MCF 10A (cell line): Measurements from ENCODE around the gene RELCH. TPM values are rescaled to one million over a fixed set of nuclear protein-coding genes. Genes with fewer than 3 reads are reported as not detected.

ENCODE experiments used
- BruUV-seq: library from RNA; stranded (reverse); fragments of 400-500 nt; replicated peaks from 2 replicates; lab custom pipeline; 2021; lab: Mats Ljungman, UMichigan
- CTCF ChIA-PET: fragments of 300-600 bp; sonication (Branson Sonifier 250); formaldehyde crosslinking; extraction: SDS; loops from one replicate; lab custom pipeline; 2021; ENCODE audit warnings: antibody characterized with exemption, inconsistent platforms; lab: Yijun Ruan, JAX
- POLR2A ChIA-PET: fragments of 300-600, 350-650 bp; sonication (Branson Sonifier 250); formaldehyde crosslinking; extraction: SDS; loops from one replicate; lab custom pipeline; 2020; ENCODE audit warnings: antibody characterized with exemption, inconsistent platforms; lab: Yijun Ruan, JAX
- DNase-seq: peaks from one replicate; pipeline ENCODE4 v3.0.0-alpha.2; 2018; ENCODE audit not compliant: unreplicated experiment
- H3K27ac Mint-ChIP-seq: one replicate; pipeline ENCODE4 v1.8.0; 2022; ENCODE audit warnings: mild to moderate bottlenecking, low read depth, mixed read lengths; ENCODE audit not compliant: unreplicated experiment
- H3K27me3 Mint-ChIP-seq: one replicate; pipeline ENCODE4 v1.8.0; 2022; ENCODE audit warnings: mixed read lengths; ENCODE audit not compliant: insufficient read depth, unreplicated experiment
- H3K36me3 Mint-ChIP-seq: one replicate; pipeline ENCODE4 v1.8.0; 2022; ENCODE audit warnings: mild to moderate bottlenecking, moderate library complexity, mixed read lengths; ENCODE audit not compliant: insufficient read depth, unreplicated experiment
- H3K4me1 Mint-ChIP-seq: one replicate; pipeline ENCODE4 v1.8.0; 2022; ENCODE audit warnings: mixed read lengths; ENCODE audit not compliant: insufficient read depth, unreplicated experiment
- H3K4me3 Mint-ChIP-seq: one replicate; pipeline ENCODE4 v1.8.0; 2022; ENCODE audit warnings: mild to moderate bottlenecking, moderate library complexity, mixed read lengths; ENCODE audit not compliant: unreplicated experiment
- H3K9me3 Mint-ChIP-seq: one replicate; pipeline ENCODE4 v1.8.0; 2022; ENCODE audit warnings: mixed read lengths; ENCODE audit not compliant: unreplicated experiment
- intact Hi-C: fragments of 100-400 bp; cut with micrococcal nuclease; formaldehyde crosslinking; loops from 2 replicates; pipeline ENCODE4 v1.14.1; 2022
- total RNA-seq: library from RNA; stranded (reverse); gene quantifications from 2 replicates; pipeline ENCODE4 v1.2.3, GENCODE V29; 2022
- TF ChIP-seq, protein P1 (sequence below): fragments of 200-600 bp; IDR thresholded peaks from one replicate; pipeline ENCODE4 v1.8.0; 2022; ENCODE audit warnings: antibody characterized with exemption, mild to moderate bottlenecking; ENCODE audit not compliant: unreplicated experiment

The RELCH gene
- total RNA-seq, 1 experiment from 2014 or later, result 24.7 TPM

DNA sequence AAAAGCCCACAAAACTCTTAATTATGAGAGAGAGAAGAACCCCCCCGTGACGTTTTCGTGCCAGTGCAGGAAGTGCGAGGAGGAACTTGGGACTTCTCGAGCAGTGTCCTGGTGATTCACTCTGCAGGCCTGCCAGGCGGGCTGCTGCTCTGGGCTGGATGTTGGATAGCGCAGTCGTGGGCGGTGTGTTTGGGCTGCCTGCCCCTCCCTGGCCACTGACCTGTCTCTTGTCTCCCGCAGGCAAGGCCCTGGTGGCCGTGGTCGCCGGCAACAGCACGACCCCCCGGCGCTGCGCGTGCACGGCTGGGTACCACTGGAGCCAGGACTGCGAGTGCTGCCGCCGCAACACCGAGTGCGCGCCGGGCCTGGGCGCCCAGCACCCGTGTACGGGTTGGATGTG, 167.1 kb downstream of the RELCH start:
- no peak overlapping the region for H3K4me3 Mint-ChIP-seq
- no peaks in the 10 kb centered on the region for H3K9me3 Mint-ChIP-seq
- ChIA-PET CTCF (no interaction called here), POLR2A (no interaction called here)
- no TSS peak for BruUV-seq
- intact Hi-C loops, result no loop called here
- no peak for DNase-seq
- TF ChIP-seq, protein P1, sequence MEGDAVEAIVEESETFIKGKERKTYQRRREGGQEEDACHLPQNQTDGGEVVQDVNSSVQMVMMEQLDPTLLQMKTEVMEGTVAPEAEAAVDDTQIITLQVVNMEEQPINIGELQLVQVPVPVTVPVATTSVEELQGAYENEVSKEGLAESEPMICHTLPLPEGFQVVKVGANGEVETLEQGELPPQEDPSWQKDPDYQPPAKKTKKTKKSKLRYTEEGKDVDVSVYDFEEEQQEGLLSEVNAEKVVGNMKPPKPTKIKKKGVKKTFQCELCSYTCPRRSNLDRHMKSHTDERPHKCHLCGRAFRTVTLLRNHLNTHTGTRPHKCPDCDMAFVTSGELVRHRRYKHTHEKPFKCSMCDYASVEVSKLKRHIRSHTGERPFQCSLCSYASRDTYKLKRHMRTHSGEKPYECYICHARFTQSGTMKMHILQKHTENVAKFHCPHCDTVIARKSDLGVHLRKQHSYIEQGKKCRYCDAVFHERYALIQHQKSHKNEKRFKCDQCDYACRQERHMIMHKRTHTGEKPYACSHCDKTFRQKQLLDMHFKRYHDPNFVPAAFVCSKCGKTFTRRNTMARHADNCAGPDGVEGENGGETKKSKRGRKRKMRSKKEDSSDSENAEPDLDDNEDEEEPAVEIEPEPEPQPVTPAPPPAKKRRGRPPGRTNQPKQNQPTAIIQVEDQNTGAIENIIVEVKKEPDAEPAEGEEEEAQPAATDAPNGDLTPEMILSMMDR, result no peak
- H3K27me3 Mint-ChIP-seq, result no peaks in the 10 kb centered on the region
- H3K4me1 Mint-ChIP-seq, result no peaks in the 10 kb centered on the region
- H3K36me3 Mint-ChIP-seq, result no peaks in the 10 kb centered on the region
- H3K27ac Mint-ChIP-seq, result no peak overlapping the region

DNA sequence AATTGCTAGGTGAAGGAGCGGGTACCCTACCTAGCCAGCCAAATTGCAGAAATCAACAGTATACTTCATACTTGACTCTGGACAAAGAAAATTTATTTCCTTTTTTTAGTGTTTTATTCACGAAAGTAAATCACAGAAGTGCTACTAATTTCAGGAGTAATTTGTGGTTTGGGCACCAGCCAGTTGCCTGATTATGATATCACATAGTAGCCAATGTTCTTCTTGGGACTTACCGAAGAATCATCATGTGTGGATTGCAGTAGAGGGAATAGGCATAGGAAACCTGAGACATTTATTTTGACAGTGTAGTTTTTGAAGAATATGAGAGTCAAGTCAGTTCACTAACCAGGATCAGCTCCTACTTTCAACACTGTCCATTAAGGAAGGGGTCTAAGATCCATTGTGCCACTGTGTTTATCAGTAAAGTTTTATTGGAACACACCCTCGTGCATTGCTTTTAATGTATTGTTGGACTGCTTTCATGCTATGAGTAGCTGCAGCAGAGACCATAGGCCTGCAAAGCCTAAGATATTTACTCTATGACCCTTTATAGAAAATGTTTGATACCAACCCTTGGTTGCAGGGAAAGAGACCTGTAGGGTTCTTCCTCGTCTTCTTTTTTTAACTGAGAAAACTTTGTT, 170.1 kb downstream of the RELCH start:
- no TSS peak for BruUV-seq
- H3K27ac Mint-ChIP-seq, result no peak overlapping the region
- POLR2A ChIA-PET, result interaction anchor here (0.6 kb wide), 1 partner anchor 316 kb away, joined by 3 read pairs; no protein-coding TSS in a partner anchor
- DNase-seq, result no peak
- CTCF ChIA-PET, result no interaction called here
- H3K4me3 Mint-ChIP-seq, result no peak overlapping the region
- H3K9me3 Mint-ChIP-seq, result no peaks in the 10 kb centered on the region
- no peaks in the 10 kb centered on the region for H3K27me3 Mint-ChIP-seq
- no peaks in the 10 kb centered on the region for H3K36me3 Mint-ChIP-seq
- intact Hi-C loops, result no loop called here
- H3K4me1 Mint-ChIP-seq, result no peaks in the 10 kb centered on the region
- TF ChIP-seq, protein P1, result no peak

Other genes with a start within 250 kb of the RELCH start
- gene PIGN, start 199 bp upstream of the RELCH start, total RNA-seq, result 29.4 and 29.5 TPM in 2 replicates
- gene TNFRSF11A, start 138.1 kb downstream of the RELCH start, total RNA-seq, result 2.3 and 3.0 TPM in 2 replicates